Measurements from ENCODE around the gene AARS2. TPM values are rescaled to one million over a fixed set of nuclear protein-coding genes. Genes with fewer than 3 reads are reported as not detected.

Gene AARS2
- total RNA-seq, 1 donor from 2014 or later, result 28.8 TPM

DNA sequence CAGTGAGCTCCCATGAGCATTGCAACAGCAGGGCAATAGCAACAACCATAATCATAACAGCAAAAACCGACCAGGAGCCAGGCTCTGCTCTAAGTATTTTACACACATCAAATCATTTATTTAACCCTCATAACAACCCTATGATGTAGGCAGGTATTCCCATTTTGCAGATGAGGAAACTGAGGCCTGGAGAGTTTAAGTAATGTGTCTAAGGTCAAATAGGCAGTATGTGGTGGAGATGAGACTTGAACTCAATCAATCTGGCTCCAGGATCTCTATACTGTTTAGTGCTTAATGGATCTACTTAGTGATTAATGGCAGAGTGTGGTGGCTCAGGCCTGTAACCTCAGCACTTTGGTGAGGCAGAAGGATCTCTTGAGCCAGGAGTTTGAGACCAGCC lies 39.5 kb downstream of the AARS2 start:
- peaks cover 2% of the 10 kb centered on the region for H3K4me1 Mint-ChIP-seq (ENCODE audit: low read depth)
- TF ChIP-seq, protein P1, sequence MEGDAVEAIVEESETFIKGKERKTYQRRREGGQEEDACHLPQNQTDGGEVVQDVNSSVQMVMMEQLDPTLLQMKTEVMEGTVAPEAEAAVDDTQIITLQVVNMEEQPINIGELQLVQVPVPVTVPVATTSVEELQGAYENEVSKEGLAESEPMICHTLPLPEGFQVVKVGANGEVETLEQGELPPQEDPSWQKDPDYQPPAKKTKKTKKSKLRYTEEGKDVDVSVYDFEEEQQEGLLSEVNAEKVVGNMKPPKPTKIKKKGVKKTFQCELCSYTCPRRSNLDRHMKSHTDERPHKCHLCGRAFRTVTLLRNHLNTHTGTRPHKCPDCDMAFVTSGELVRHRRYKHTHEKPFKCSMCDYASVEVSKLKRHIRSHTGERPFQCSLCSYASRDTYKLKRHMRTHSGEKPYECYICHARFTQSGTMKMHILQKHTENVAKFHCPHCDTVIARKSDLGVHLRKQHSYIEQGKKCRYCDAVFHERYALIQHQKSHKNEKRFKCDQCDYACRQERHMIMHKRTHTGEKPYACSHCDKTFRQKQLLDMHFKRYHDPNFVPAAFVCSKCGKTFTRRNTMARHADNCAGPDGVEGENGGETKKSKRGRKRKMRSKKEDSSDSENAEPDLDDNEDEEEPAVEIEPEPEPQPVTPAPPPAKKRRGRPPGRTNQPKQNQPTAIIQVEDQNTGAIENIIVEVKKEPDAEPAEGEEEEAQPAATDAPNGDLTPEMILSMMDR (IDR thresholded peaks at IDR 0.05; ENCODE audit: unreplicated experiment), result no peak
- no peak for DNase-seq (ENCODE audit: low spot score, unreplicated experiment)
- H3K27me3 Mint-ChIP-seq, result peaks cover 55% of the 10 kb centered on the region
- H3K36me3 Mint-ChIP-seq (ENCODE audit: insufficient read depth), result peaks cover 5% of the 10 kb centered on the region
- no peaks in the 10 kb centered on the region for H3K9me3 Mint-ChIP-seq (ENCODE audit: low read depth)
- no peak overlapping the region for H3K27ac Mint-ChIP-seq
- H3K4me3 Mint-ChIP-seq (ENCODE audit: low read depth), result no peak overlapping the region

DNA sequence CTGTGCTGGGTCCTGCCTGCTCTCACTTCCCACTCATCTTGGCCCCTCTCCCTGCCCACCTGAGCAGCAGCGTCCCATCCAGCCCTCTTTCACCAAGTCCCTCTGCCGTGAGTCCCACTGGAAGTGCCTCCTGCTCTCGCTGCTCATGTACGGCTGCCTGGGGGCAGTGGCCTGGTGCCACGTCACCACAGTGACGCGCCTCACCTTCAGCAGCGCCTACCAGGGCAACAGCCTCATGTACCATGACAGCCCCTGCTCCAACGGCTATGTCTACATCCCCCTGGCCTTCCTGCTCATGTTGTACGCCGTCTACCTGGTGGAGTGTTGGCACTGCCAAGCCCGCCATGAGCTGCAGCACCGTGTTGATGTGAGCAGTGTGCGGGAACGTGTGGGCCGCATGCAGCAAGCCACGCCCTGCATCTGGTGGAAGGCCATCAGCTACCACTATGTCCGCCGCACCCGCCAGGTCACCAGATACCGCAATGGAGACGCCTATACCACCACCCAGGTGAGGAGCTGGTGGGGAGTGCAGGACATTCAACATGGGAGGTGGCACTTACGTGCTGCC lies 40.1 kb downstream of the AARS2 start:
- TF ChIP-seq, protein P1 (IDR thresholded peaks at IDR 0.05; ENCODE audit: unreplicated experiment), result no peak
- H3K36me3 Mint-ChIP-seq (ENCODE audit: insufficient read depth), result peaks cover 5% of the 10 kb centered on the region
- H3K4me3 Mint-ChIP-seq (ENCODE audit: low read depth), result no peak overlapping the region
- peaks cover 53% of the 10 kb centered on the region for H3K27me3 Mint-ChIP-seq
- H3K27ac Mint-ChIP-seq, result no peak overlapping the region
- H3K9me3 Mint-ChIP-seq (ENCODE audit: low read depth), result no peaks in the 10 kb centered on the region
- H3K4me1 Mint-ChIP-seq (ENCODE audit: low read depth), result peaks cover 2% of the 10 kb centered on the region
- no peak for DNase-seq (ENCODE audit: low spot score, unreplicated experiment)

DNA sequence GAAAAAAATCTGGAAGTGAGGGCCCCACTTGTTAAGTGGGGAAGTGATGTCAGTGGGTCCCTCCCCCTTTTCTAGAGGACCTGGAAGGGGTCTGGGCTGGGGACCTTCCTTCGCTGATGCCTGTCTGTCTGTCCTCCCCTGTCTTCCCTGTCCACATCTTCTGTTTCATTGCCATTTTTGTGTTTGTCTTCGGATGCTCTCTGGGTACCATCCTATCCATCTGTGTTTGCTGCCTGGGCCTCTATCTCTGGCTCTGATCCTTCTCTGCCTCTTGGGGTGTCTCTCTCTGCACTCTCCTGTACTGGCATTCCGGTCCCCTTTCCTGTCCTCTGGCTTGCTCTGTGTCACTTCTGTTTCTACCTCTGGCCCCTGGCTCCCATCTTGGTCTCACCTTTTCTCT lies 40.6 kb downstream of the AARS2 start:
- H3K36me3 Mint-ChIP-seq (ENCODE audit: insufficient read depth), result peaks cover 5% of the 10 kb centered on the region
- H3K4me1 Mint-ChIP-seq (ENCODE audit: low read depth), result peaks cover 2% of the 10 kb centered on the region
- H3K27me3 Mint-ChIP-seq, result peaks cover 51% of the 10 kb centered on the region
- H3K27ac Mint-ChIP-seq, result no peak overlapping the region
- no peak overlapping the region for H3K4me3 Mint-ChIP-seq (ENCODE audit: low read depth)
- H3K9me3 Mint-ChIP-seq (ENCODE audit: low read depth), result no peaks in the 10 kb centered on the region
- no peak for DNase-seq (ENCODE audit: low spot score, unreplicated experiment)
- TF ChIP-seq, protein P1 (IDR thresholded peaks at IDR 0.05; ENCODE audit: unreplicated experiment), result no peak

DNA sequence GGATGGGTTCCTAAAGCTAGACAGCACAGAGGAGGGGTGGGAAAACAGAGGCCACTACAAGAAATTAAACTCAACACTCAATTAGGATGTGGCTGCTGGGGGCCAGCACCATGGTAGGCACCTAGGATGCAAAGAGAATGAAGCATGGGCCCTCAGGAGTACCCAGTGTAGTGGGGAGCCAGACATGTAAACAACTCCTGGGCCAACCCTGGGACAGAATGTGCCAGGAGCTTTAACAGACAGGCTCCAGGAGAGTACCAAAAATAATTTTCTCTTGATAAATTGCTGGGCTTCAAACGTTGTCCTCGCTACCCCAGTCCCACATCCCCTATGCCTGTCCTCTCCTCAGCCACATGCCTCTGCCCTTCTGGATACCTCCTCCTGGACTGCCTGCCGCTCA lies 41.2 kb downstream of the AARS2 start:
- Mint-ChIP-seq H3K4me1 (ENCODE audit: low read depth) (peaks cover 2% of the 10 kb centered on the region), H3K27me3 (peaks cover 48% of the 10 kb centered on the region), H3K36me3 (ENCODE audit: insufficient read depth) (peaks cover 5% of the 10 kb centered on the region), H3K27ac (no peak overlapping the region), H3K9me3 (ENCODE audit: low read depth) (no peaks in the 10 kb centered on the region), H3K4me3 (ENCODE audit: low read depth) (peak overlapping the region; percentile 26)
- TF ChIP-seq, protein P1 (IDR thresholded peaks at IDR 0.05; ENCODE audit: unreplicated experiment), result no peak
- DNase-seq (ENCODE audit: low spot score, unreplicated experiment), result no peak

DNA sequence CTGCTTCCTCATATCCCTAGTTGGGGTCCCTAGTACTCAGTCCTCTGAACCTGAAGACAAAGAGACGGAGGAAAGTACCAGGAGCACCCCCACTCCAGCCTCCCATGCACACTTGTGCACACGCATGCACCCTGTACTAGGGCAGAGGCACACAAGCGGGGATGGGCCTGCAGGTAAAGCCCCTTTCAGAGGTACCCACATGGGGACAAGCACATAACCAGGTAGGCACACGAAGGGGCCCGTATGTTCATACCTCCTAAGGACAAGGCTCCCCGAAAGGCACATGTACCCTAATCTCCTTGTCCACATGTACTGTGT lies 41.8 kb downstream of the AARS2 start:
- DNase-seq (ENCODE audit: low spot score, unreplicated experiment), result no peak
- Mint-ChIP-seq H3K36me3 (ENCODE audit: insufficient read depth) (peaks cover 5% of the 10 kb centered on the region), H3K4me1 (ENCODE audit: low read depth) (peaks cover 2% of the 10 kb centered on the region), H3K4me3 (ENCODE audit: low read depth) (peak overlapping the region; percentile 73), H3K9me3 (ENCODE audit: low read depth) (no peaks in the 10 kb centered on the region), H3K27me3 (peaks cover 50% of the 10 kb centered on the region), H3K27ac (no peak overlapping the region)
- TF ChIP-seq, protein P1 (IDR thresholded peaks at IDR 0.05; ENCODE audit: unreplicated experiment), result no peak
